H9 (cell line): Measurements from ENCODE around the gene APOL1. TPM values are rescaled to one million over a fixed set of nuclear protein-coding genes. Genes with fewer than 3 reads are reported as not detected.

Experiments used
- DNase-seq: peaks from one replicate; pipeline ENCODE4 v3.0.0-alpha.2; 2017
- H2AFZ ChIP-seq: one replicate; pipeline ENCODE4 v1.6.1; 2013; ENCODE audit warnings: mild to moderate bottlenecking, low read length, control low read depth, moderate library complexity
- H2AK5ac ChIP-seq: 2 replicates; pipeline ENCODE4 v1.6.1; 2013; ENCODE audit warnings: low read length, control low read depth, mixed read lengths; ENCODE audit not compliant: insufficient read length
- H2BK120ac ChIP-seq: one replicate; pipeline ENCODE4 v1.6.1; 2013; ENCODE audit warnings: low read depth, mild to moderate bottlenecking, low read length, control low read depth, inconsistent platforms; ENCODE audit not compliant: poor library complexity, severe bottlenecking
- H2BK12ac ChIP-seq: 2 replicates; pipeline ENCODE4 v1.6.1; 2013; ENCODE audit warnings: low read length, control low read depth, mixed read lengths, low read depth; ENCODE audit not compliant: insufficient read length
- H2BK15ac ChIP-seq: 2 replicates; pipeline ENCODE4 v1.6.1; 2013; ENCODE audit warnings: low read depth, low read length, control low read depth
- H2BK20ac ChIP-seq: one replicate; pipeline ENCODE4 v1.6.1; 2013; ENCODE audit warnings: low read depth, mild to moderate bottlenecking, low read length, control low read depth, inconsistent platforms; ENCODE audit not compliant: poor library complexity, severe bottlenecking
- H2BK5ac ChIP-seq: 2 replicates; pipeline ENCODE4 v1.6.1; 2013; ENCODE audit warnings: low read length, control low read depth, mixed read lengths; ENCODE audit not compliant: insufficient read length
- H3K14ac ChIP-seq: 2 replicates; pipeline ENCODE4 v1.6.1; 2013; ENCODE audit warnings: low read length, control low read depth; ENCODE audit not compliant: insufficient read depth
- H3K18ac ChIP-seq: 2 replicates; pipeline ENCODE4 v1.6.1; 2013; ENCODE audit warnings: low read depth, mild to moderate bottlenecking, mixed read lengths, low read length, control low read depth; ENCODE audit not compliant: insufficient read length
- H3K23ac ChIP-seq: 2 replicates; pipeline ENCODE4 v1.6.1; 2013; ENCODE audit warnings: low read length, control low read depth, mixed read lengths, low read depth; ENCODE audit not compliant: insufficient read length
- H3K23me2 ChIP-seq: 2 replicates; pipeline ENCODE4 v1.6.1; 2013; ENCODE audit warnings: low read depth, mild to moderate bottlenecking, mixed read lengths, low read length, control low read depth; ENCODE audit not compliant: insufficient read length, poor library complexity, severe bottlenecking
- H3K27ac ChIP-seq: 2 replicates; pipeline ENCODE4 v1.5.1; 2013; ENCODE audit warnings: low read length, control low read depth, mixed read lengths, low read depth; ENCODE audit not compliant: insufficient read length
- H3K27me3 ChIP-seq: 2 replicates; pipeline ENCODE4 v1.6.1; 2013; ENCODE audit warnings: low read length, control low read depth, inconsistent platforms; ENCODE audit not compliant: insufficient read depth
- H3K4ac ChIP-seq: 2 replicates; pipeline ENCODE4 v1.6.1; 2013; ENCODE audit warnings: low read depth, mild to moderate bottlenecking, control low read depth, inconsistent platforms, low read length, moderate library complexity
- H3K4me1 ChIP-seq: 2 replicates; pipeline ENCODE4 v1.6.1; 2013; ENCODE audit warnings: low read length, control low read depth, inconsistent platforms; ENCODE audit not compliant: insufficient read depth
- H3K4me2 ChIP-seq: 2 replicates; pipeline ENCODE4 v1.6.1; 2013; ENCODE audit warnings: low read length, control low read depth, mixed read lengths; ENCODE audit not compliant: insufficient read length, insufficient read depth
- H3K56ac ChIP-seq: 2 replicates; pipeline ENCODE4 v1.6.1; 2013; ENCODE audit warnings: low read depth, mild to moderate bottlenecking, mixed read lengths, low read length, control low read depth; ENCODE audit not compliant: insufficient read length
- H3K79me1 ChIP-seq: 2 replicates; pipeline ENCODE4 v1.6.1; 2013; ENCODE audit warnings: low read depth, mild to moderate bottlenecking, moderate library complexity, low read length, control low read depth, inconsistent platforms; ENCODE audit not compliant: insufficient read depth, poor library complexity, severe bottlenecking
- H3K79me2 ChIP-seq: 2 replicates; pipeline ENCODE4 v1.6.1; 2013; ENCODE audit warnings: low read length, control low read depth, inconsistent platforms; ENCODE audit not compliant: insufficient read depth
- H3K9ac ChIP-seq: 2 replicates; pipeline ENCODE4 v1.6.1; 2013; ENCODE audit warnings: low read length, control low read depth, mixed read lengths; ENCODE audit not compliant: insufficient read length; ENCODE audit errors: extremely low read depth
- H3K9me3 ChIP-seq: one replicate; pipeline ENCODE4 v1.6.1; 2013; ENCODE audit warnings: low read depth, low read length, inconsistent platforms; ENCODE audit not compliant: control insufficient read depth
- H3T11ph ChIP-seq: one replicate; pipeline ENCODE4 v1.6.1; 2013; ENCODE audit warnings: mild to moderate bottlenecking, low read length, control low read depth, inconsistent platforms
- H4K20me1 ChIP-seq: one replicate; pipeline ENCODE4 v1.6.1; 2013; ENCODE audit not compliant: control insufficient read depth, insufficient read length, insufficient read depth
- H4K5ac ChIP-seq: 2 replicates; pipeline ENCODE4 v1.6.1; 2013; ENCODE audit warnings: low read depth, mild to moderate bottlenecking, mixed read lengths, low read length, control low read depth; ENCODE audit not compliant: insufficient read length
- H4K8ac ChIP-seq: replicated peaks from 2 replicates; pipeline ENCODE4 v1.6.1; 2013; ENCODE audit warnings: low read length, control low read depth, mixed read lengths, low read depth; ENCODE audit not compliant: insufficient read length
- H4K91ac ChIP-seq: 2 replicates; pipeline ENCODE4 v1.6.1; 2013; ENCODE audit warnings: low read depth, mild to moderate bottlenecking, moderate library complexity, mixed read lengths, low read length, control low read depth; ENCODE audit not compliant: insufficient read length
- H3K27ac Mint-ChIP-seq, 3 experiments: 2 replicates in 2 of 3; 3 replicates in 1 of 3; pipeline ENCODE4 v1.8.0; 2020 to 2021; ENCODE audit warnings: mixed read lengths in 3 of 3, mild to moderate bottlenecking in 1 of 3, moderate library complexity in 1 of 3
- H3K27me3 Mint-ChIP-seq: 2 replicates; pipeline ENCODE4 v1.8.0; 2021; ENCODE audit warnings: low read depth, mild to moderate bottlenecking, moderate library complexity, mixed read lengths
- H3K36me3 Mint-ChIP-seq, 3 experiments: 2 replicates in 2 of 3; 3 replicates in 1 of 3; pipeline ENCODE4 v1.8.0; 2020 to 2021; ENCODE audit warnings: low read depth in 3 of 3, mixed read lengths in 3 of 3; ENCODE audit not compliant: insufficient read depth in 1 of 3
- H3K4me1 Mint-ChIP-seq, 2 experiments: 2 replicates each; pipeline ENCODE4 v1.8.0; 2020; ENCODE audit warnings: mixed read lengths in 2 of 2
- H3K4me3 Mint-ChIP-seq, 2 experiments: 2 replicates in 1 of 2; 3 replicates in 1 of 2; pipeline ENCODE4 v1.8.0; 2020 to 2021; ENCODE audit warnings: mild to moderate bottlenecking in 2 of 2, mixed read lengths in 2 of 2, moderate library complexity in 1 of 2
- H3K9me3 Mint-ChIP-seq, 2 experiments: 2 replicates in 1 of 2; 3 replicates in 1 of 2; pipeline ENCODE4 v1.8.0; 2020; ENCODE audit warnings: mild to moderate bottlenecking in 2 of 2, mixed read lengths in 2 of 2, moderate library complexity in 1 of 2
- CTCF ChIP-seq: fragments of 200-600 bp; sonication (generic); conservative IDR thresholded peaks from 3 replicates; pipeline ENCODE4 v1.8.0; 2021; ENCODE audit warnings: antibody characterized with exemption, mild to moderate bottlenecking
- WGBS: extraction: QIAGEN DNeasy Blood & Tissue Kit; methylation state at CpG from one replicate; pipeline ENCODE4 v1.1.7; 2013; ENCODE audit warnings: missing lambda C conversion rate, low lambda C conversion rate, mixed read lengths; ENCODE audit not compliant: insufficient read length; ENCODE audit errors: extremely low coverage; 5-methylcytosine and 5-hydroxymethylcytosine counted together
- total RNA-seq: library from RNA; stranded (reverse); gene quantifications from 2 replicates; pipeline ENCODE4 v1.2.1, GENCODE V29; 2021

The APOL1 gene
- total RNA-seq, 1 experiment from 2014 or later: not detected

DNA sequence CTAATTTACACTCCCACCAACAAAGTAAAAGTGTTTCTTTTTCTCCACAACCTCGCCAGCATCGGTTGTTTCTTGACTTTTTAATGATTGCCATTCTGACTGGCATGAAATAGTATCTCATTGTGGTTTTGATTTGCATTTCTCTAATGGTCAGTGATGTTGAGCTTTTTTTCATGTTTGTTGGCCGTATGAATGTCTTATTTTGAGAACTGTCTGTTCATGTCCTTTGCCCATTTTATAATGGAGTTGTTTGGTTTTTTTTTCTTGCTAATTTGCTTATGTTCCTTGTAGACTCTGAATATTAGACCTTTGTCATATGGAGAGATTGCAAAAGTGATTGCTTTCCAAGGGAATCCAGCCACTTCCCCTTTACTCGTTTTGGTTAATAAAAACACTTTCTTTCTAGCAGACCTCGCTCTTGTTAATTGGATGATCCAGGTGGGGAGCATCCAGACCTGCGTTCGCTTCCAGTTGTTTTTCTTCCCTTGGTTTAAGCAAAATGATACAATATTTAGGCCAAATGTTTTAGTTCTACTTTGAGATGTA lies 34.2 kb upstream of the APOL1 start:
- Histone ChIP-seq H3K79me2 (no peaks in the 10 kb centered on the region), H2BK120ac (no peak overlapping the region), H3K4me2 (no peak overlapping the region), H3K18ac (no peak overlapping the region), H2BK15ac (no peak overlapping the region), H2AK5ac (no peak overlapping the region), H3K9ac (no peak overlapping the region), H4K8ac (no peak overlapping the region), H2BK20ac (no peak overlapping the region), H3K27ac (no peak overlapping the region), H4K5ac (no peak overlapping the region), H3T11ph (no peak overlapping the region), H3K79me1 (no peaks in the 10 kb centered on the region), H3K27me3 (no peaks in the 10 kb centered on the region), H3K23ac (no peak overlapping the region), H2BK5ac (no peak overlapping the region), H3K9me3 (no peaks in the 10 kb centered on the region), H4K20me1 (no peaks in the 10 kb centered on the region), H3K4me1 (no peaks in the 10 kb centered on the region), H3K56ac (no peak overlapping the region), H3K4ac (no peak overlapping the region), H3K14ac (no peak overlapping the region), H3K23me2 (no peaks in the 10 kb centered on the region), H4K91ac (no peak overlapping the region), H2BK12ac (no peak overlapping the region), H2AFZ (no peak overlapping the region)
- no peak overlapping the region for H3K4me3 Mint-ChIP-seq
- peaks cover 0 to 2% (median 0%) of the 10 kb centered on the region in 3 experiments; a peak in 1 of 7 replicates for H3K36me3 Mint-ChIP-seq
- no peak overlapping the region for H3K27ac Mint-ChIP-seq
- peaks cover 11% of the 10 kb centered on the region for H3K27me3 Mint-ChIP-seq
- no peaks in the 10 kb centered on the region; a peak in 1 of 5 replicates for H3K9me3 Mint-ChIP-seq
- peaks cover 20% of the 10 kb centered on the region in 2 experiments for H3K4me1 Mint-ChIP-seq
- no peak for DNase-seq
- WGBS: no CpG with 5 or more reads among the region's 7 CpGs
- no peak for TF ChIP-seq CTCF
